Measurements from ENCODE around the gene TEKTIP1.

TEKTIP1 gene

GRCh38 chr19:3538965-3539755, at the start of gene TEKTIP1:
TEKTIP1 (plus strand) TSS chr19:3539174; CDS start chr19:3539178, 4 bp downstream.
- no peak for DNase-seq (ENCODE audit: low read depth)

- no peak for DNase-seq (ENCODE audit: low read depth)
Observed at GRCh38 chr19:3491396-3492119, 47.4 kb upstream of the TEKTIP1 start.

GRCh38 chr19:3492131-3492839, 46.7 kb upstream of the TEKTIP1 start:
- DNase-seq (ENCODE audit: low read depth) = no peak

GRCh38 chr19:3492919-3493318, 46.1 kb upstream of the TEKTIP1 start:
- no peak for DNase-seq (ENCODE audit: low read depth)

GRCh38 chr19:3493651-3494050, 45.3 kb upstream of the TEKTIP1 start:
- no peak for DNase-seq (ENCODE audit: low read depth)

GRCh38 chr19:3494051-3494450, 44.9 kb upstream of the TEKTIP1 start:
- DNase-seq (ENCODE audit: low read depth) = peak; percentile 52

GRCh38 chr19:3494559-3494958, 44.4 kb upstream of the TEKTIP1 start:
- no peak for DNase-seq (ENCODE audit: low read depth)

GRCh38 chr19:3496392-3497273, 42.3 kb upstream of the TEKTIP1 start:
- no peak for DNase-seq (ENCODE audit: low read depth)

- no peak for DNase-seq (ENCODE audit: low read depth)
Observed at GRCh38 chr19:3497757-3498520, 41.0 kb upstream of the TEKTIP1 start.

GRCh38 chr19:3499738-3500428, 39.1 kb upstream of the TEKTIP1 start:
- no peak for DNase-seq (ENCODE audit: low read depth)

GRCh38 chr19:3500429-3501101, 38.4 kb upstream of the TEKTIP1 start, which contains the start of gene DOHH:
DOHH (minus strand) TSS chr19:3500674; CDS start chr19:3496814, 3,860 bp downstream.
- peak; percentile 94 for DNase-seq (ENCODE audit: low read depth)

- DNase-seq (ENCODE audit: low read depth) = no peak
Observed at GRCh38 chr19:3501780-3502179, 37.2 kb upstream of the TEKTIP1 start.

GRCh38 chr19:3503036-3503572, 35.9 kb upstream of the TEKTIP1 start:
- peak; percentile 93 for DNase-seq (ENCODE audit: low read depth)

- DNase-seq (ENCODE audit: low read depth) = peak; percentile 97
Observed at GRCh38 chr19:3504735-3505134, 34.2 kb upstream of the TEKTIP1 start.

GRCh38 chr19:3505598-3506383, 33.2 kb upstream of the TEKTIP1 start, which contains the start of gene FZR1:
FZR1 (plus strand) TSS chr19:3506311; CDS start chr19:3522990, 16,679 bp downstream.
- peak; percentile 95 for DNase-seq (ENCODE audit: low read depth)

GRCh38 chr19:3506384-3507340, 32.3 kb upstream of the TEKTIP1 start:
- no peak for DNase-seq (ENCODE audit: low read depth)
